Islet of Langerhans (tissue), 1 donor: ENCODE results near the gene NPPA.
"Not testable (repeated sequence)": the region's sequence is repeated elsewhere in the genome, so short reads cannot be mapped to it uniquely, and the experiment has no call there.

Experiments
- FAIRE-seq: peaks from one replicate; lab custom pipeline; 2011; peaks lifted over from hg19 to GRCh38; lab: Jason Lieb, UNC

Gene NPPA

GRCh38 chr1:11805422-11806306 lies 41.9 kb downstream of the NPPA start, which contains the start of the genes CLCN6 and MTHFR:
Gene CLCN6 (plus strand): TSS chr1:11806191. CDS start chr1:11806263, 72 bp downstream.
Gene MTHFR (minus strand): TSS chr1:11805964. CDS start chr1:11803116, 2,848 bp downstream.
- FAIRE-seq, result no peak

DNA sequence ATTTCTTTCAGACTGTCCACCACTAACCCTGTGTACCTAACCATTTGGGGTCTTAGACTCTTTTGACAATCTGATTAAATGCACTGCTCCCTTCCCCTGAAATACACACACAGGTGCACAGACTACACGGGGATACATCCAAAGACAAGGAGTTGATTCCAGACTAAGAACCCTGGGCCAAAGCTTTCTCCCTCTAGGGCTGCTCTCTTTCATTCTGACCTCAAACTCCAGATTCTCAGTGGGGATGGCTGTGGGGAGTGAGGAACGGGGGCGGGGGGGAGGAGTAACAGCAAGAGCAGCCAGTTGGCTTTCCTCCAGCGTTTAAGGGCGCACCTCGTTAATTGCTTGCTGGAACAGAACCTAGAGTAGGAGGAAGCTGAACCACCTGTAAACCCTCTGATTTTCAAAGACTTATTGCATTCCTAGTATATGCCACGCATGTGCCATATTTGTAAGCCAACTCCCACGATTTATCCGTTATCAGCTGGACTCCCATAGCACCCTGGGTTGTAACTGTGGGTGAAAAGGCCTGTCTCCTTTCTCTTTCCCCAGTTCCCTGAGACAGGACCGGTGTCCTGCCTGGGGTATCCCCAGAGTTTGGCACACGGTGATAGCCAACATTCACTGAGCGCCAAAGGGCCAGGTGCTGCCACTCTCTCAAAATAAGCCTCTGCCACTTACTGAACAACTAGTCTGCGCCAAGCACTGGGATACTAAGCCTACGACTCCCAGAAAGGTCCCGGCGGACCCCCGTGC lies 42.7 kb downstream of the NPPA start:
- FAIRE-seq, result no peak

DNA sequence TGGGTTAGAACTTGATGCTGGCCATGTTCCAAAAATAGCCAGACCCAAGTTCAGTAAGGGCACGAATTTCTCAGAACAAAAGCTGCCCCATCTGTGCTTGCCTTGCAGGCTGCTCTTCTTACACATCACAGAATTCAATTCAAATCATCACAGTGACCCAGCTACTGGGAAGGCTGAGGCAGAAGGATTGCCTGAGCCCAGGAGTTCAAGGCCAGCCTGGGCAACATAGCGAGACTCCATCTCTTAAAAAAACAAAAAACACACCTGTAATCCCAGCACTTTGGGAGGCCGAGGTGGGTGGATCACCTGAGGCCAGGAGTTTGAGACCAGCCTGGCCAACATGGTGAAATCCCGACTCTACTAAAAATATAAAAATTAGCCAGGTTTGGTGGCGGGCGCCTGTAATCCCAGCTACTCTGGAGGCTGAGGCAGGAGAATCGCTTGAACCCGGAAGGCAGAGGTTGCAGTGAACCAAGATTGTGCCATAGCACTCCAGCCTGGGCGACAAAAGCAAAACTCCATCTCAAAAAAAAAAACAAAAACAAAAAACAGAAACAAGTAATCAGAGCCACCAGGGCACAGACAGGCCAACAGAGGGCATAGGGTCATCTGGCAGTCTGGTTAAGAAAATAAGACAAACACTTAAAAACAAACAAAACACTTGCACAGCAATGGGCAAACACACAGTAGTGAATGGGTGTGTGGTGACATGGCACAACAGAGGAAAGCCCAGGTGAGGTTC lies 43.5 kb downstream of the NPPA start:
- FAIRE-seq, result not testable (repeated sequence)

- no peak for FAIRE-seq
Observed at GRCh38 chr1:11802973-11803885, 44.4 kb downstream of the NPPA start.

GRCh38 chr1:11802616-11802972 lies 45.0 kb downstream of the NPPA start:
- FAIRE-seq, result no peak

DNA sequence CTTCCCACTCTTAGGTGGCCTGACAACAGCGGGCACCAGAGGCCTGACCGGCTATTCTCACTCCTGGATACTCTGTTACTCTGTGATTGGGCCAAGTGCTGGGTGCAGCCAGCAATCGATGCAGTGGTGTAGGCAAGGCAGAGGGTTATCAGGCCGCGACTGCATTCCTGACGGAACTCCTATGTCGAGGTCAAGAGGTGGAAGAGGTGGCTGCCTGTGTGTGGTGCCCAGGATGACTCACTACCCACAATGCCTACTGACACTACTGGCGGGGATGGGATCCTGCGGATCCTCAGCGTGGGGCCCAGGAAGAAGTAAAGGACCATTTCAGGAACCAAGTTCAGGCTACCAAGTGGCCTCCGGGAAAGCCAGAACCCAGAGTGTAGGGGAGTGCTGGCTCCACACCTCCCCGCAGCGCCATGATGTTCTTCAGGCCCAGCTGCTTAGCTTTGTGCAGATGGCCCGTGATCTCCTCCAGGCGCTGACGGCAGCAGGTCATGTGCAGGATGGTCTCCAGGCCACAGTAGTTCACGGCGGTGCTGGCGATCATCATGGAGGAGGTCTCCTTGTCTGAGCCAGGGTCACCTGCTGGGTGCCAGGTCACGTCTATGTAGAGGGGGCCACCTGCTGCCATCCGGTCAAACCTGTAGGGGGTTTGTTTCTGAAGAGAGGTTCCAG lies 46.7 kb downstream of the NPPA start:
- FAIRE-seq, result no peak

DNA sequence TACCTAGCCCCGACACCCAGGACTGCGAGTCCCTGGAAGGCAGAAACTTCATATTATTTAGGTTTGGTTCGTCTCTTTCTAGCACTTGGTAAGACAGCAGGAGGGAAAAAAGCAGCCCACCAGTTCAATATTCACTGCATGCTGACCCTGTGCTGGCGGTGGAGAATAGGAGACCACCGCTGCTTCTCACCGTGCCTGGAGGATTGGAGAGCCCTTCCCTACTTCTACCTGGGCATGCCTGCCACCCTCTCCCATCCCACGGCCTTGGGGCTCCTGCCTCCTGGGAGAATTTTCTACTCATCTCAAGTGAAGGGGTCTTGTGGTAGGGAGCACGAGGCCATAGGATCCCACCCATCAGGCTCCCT lies 47.2 kb downstream of the NPPA start:
- no peak for FAIRE-seq

- no peak for FAIRE-seq
Observed at GRCh38 chr1:11799896-11800295, 47.7 kb downstream of the NPPA start.

GRCh38 chr1:11799099-11799498 lies 48.5 kb downstream of the NPPA start:
- FAIRE-seq, result no peak

DNA sequence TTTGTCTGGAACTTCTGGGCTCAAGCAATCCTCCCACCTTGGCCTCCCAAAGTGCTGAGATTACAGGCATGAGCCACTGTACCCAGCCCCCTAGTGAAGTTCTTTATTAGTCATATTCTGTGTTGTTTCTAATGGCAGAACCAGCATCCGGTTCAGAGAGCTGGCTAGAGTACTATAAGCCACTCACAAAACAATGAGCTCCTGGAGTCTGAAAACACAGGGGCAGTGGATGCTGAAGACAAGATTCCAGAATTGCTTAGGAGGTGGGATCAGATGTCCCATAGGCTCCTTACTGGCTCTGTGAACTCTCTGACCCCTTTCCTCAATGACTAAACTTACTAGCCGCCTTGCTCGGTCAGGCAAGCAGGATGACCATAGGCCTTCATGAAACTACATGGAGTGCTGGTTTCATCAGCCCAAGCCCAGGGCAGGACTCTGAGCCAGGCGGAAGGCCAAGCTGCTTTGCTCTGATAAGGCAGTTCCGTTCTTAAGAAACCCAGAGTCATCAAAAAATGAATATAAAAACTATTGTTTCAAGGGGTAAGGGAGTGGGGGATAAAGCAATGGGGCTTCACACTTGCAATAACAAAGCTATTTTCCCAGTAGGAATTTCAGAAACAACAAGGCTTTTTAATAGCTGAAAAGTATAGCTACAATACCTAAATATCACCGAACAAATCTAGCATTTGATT lies 49.9 kb downstream of the NPPA start:
- FAIRE-seq, result no peak

GRCh38 chr1:11796036-11796828 lies 51.4 kb downstream of the NPPA start:
- no peak for FAIRE-seq
